GM10266 (cell line): ENCODE data around the gene EYA2.

Source experiments
- DNase-seq: peaks from one replicate; pipeline ENCODE4 v3.0.0; 2012; ENCODE audit errors: extremely low spot score
- CTCF ChIP-seq: IDR thresholded peaks from 2 replicates; pipeline ENCODE4 v1.5.1; 2012; ENCODE audit warnings: mild to moderate bottlenecking, low read depth; ENCODE audit not compliant: control insufficient read depth, insufficient read depth; ENCODE audit errors: missing control alignments

Gene EYA2

GRCh38 chr20:46897328-46897880, 2.8 kb downstream of the EYA2 start:
- no peak for DNase-seq
- TF ChIP-seq CTCF, result no peak

- TF ChIP-seq CTCF, result no peak
- no peak for DNase-seq
Observed at GRCh38 chr20:46898423-46898822, 3.8 kb downstream of the EYA2 start.

GRCh38 chr20:46899621-46900020, 5.0 kb downstream of the EYA2 start:
- TF ChIP-seq CTCF, result no peak
- DNase-seq, result no peak

- TF ChIP-seq CTCF, result no peak
- DNase-seq, result no peak
Observed at GRCh38 chr20:46900086-46900485, 5.4 kb downstream of the EYA2 start.

- DNase-seq, result no peak
- no peak for TF ChIP-seq CTCF
Observed at GRCh38 chr20:46900826-46901225, 6.2 kb downstream of the EYA2 start.

- TF ChIP-seq CTCF, result no peak
- no peak for DNase-seq
Observed at GRCh38 chr20:46901638-46902037, 7.0 kb downstream of the EYA2 start.

- no peak for TF ChIP-seq CTCF
- DNase-seq, result no peak
Observed at GRCh38 chr20:46903256-46903655, 8.6 kb downstream of the EYA2 start.

GRCh38 chr20:46903937-46904336, 9.3 kb downstream of the EYA2 start:
- no peak for TF ChIP-seq CTCF
- no peak for DNase-seq
